Right atrium auricular region (tissue), 2 donors: Measurements from ENCODE around the gene MTA3. TPM values are rescaled to one million over a fixed set of nuclear protein-coding genes. Genes with fewer than 3 reads are reported as not detected.

ENCODE experiments used
- DNase-seq: peaks from one replicate; pipeline ENCODE4 v3.0.0-alpha.2; 2019; ENCODE audit warnings: low spot score
- H3K27ac ChIP-seq, 2 donors: fragments of 200-600 bp; sonication (generic); 1 replicate in 1 of 2; 2 replicates in 1 of 2; pipeline ENCODE4 v1.5.1; 2016 to 2019
- H3K27me3 ChIP-seq, 2 donors: fragments of 200-600 bp; sonication (generic); one replicate each; pipeline versions ENCODE4 v1.5.1 to v1.6.0; 2017 to 2019
- H3K36me3 ChIP-seq: fragments of 200-600 bp; sonication (generic); one replicate; pipeline ENCODE4 v1.5.1; 2016
- H3K4me1 ChIP-seq, 2 donors: fragments of 200-600 bp; sonication (generic); one replicate each; pipeline versions ENCODE4 v1.5.1 to v1.6.0; 2017 to 2019
- H3K4me3 ChIP-seq, 2 donors: fragments of 200-600 bp; sonication (generic); 1 replicate in 1 of 2; 2 replicates in 1 of 2; pipeline ENCODE4 v1.5.1; 2017 to 2019; ENCODE audit warnings: mild to moderate bottlenecking in 1 of 2, moderate library complexity in 1 of 2
- H3K9me3 ChIP-seq, 2 donors: fragments of 200-600 bp; sonication (generic); one replicate each; pipeline ENCODE4 v1.5.1; 2019
- total RNA-seq, 2 donors: library from RNA; depleted of rRNA; stranded (reverse); fragments of >200 nt; gene quantifications; one replicate each; pipeline ENCODE4 v1.1.0, GENCODE V29; 2016
- TF ChIP-seq, protein P1 (sequence below), 2 donors: fragments of 200-600 bp; sonication (generic); IDR thresholded peaks; one replicate each; pipeline ENCODE4 v1.5.1; 2019; ENCODE audit warnings: antibody characterized with exemption in 2 of 2

Gene MTA3
- total RNA-seq, 2 donors from 2014 or later = 12.9 to 18.5 TPM

GRCh38 chr2:42708179-42708578 lies 139.7 kb downstream of the MTA3 start:
- Histone ChIP-seq H3K4me3 (no peak overlapping the region), H3K27ac (no peak overlapping the region), H3K27me3 (no peaks in the 10 kb centered on the region), H3K9me3 (no peaks in the 10 kb centered on the region), H3K36me3 (peaks cover 10% of the 10 kb centered on the region), H3K4me1 (no peaks in the 10 kb centered on the region)
- TF ChIP-seq, protein P1, sequence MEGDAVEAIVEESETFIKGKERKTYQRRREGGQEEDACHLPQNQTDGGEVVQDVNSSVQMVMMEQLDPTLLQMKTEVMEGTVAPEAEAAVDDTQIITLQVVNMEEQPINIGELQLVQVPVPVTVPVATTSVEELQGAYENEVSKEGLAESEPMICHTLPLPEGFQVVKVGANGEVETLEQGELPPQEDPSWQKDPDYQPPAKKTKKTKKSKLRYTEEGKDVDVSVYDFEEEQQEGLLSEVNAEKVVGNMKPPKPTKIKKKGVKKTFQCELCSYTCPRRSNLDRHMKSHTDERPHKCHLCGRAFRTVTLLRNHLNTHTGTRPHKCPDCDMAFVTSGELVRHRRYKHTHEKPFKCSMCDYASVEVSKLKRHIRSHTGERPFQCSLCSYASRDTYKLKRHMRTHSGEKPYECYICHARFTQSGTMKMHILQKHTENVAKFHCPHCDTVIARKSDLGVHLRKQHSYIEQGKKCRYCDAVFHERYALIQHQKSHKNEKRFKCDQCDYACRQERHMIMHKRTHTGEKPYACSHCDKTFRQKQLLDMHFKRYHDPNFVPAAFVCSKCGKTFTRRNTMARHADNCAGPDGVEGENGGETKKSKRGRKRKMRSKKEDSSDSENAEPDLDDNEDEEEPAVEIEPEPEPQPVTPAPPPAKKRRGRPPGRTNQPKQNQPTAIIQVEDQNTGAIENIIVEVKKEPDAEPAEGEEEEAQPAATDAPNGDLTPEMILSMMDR (IDR thresholded peaks at IDR 0.05) = no peak
- DNase-seq = no peak

DNA sequence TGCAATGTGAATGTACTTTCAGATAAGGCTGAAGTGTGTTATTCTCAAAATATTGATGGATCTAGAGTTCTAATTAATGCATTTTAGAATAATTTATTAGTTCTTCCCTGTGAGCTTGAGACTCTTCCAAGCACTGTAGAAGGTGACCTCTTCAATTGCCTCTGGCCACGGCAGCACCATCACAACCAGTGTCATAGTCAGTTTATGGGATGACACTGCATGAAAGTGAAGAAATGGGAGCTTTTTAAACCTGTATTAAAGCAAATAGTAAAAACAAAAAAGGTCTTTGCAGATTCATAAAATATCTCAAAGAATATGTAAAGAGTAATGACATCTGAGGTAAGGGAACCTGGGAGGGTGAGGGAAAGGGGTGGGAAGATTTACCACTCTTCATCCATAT lies 143.5 kb downstream of the MTA3 start:
- no peak overlapping the region for H3K4me3 ChIP-seq
- no peak overlapping the region for H3K27ac ChIP-seq
- peaks cover 10% of the 10 kb centered on the region for H3K36me3 ChIP-seq
- no peaks in the 10 kb centered on the region for H3K4me1 ChIP-seq
- H3K9me3 ChIP-seq = no peaks in the 10 kb centered on the region
- TF ChIP-seq, protein P1 (IDR thresholded peaks at IDR 0.05) = no peak
- DNase-seq = no peak
- no peaks in the 10 kb centered on the region for H3K27me3 ChIP-seq

DNA sequence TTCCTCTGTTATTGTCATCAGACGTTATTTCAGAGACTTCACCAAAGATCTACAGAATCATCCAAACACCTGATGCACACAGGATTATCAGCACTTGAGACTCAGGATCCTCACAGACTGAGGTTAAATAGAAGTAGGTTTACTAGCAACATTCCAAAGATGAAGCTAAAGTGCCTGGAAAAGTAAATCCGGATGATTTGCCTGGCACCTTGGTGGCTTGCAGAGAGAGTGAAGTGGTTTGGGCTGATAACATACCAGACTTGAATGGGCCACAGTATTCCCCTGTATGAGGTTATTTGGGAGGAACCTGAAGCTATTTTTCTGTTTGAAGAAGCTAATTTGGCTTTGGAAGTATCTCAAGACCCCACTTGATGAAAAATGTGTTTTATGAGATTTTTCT lies 144.5 kb downstream of the MTA3 start:
- no peak overlapping the region for H3K27ac ChIP-seq
- H3K9me3 ChIP-seq = no peaks in the 10 kb centered on the region
- no peaks in the 10 kb centered on the region for H3K27me3 ChIP-seq
- peaks cover 10% of the 10 kb centered on the region for H3K36me3 ChIP-seq
- TF ChIP-seq, protein P1 (IDR thresholded peaks at IDR 0.05) = no peak
- H3K4me3 ChIP-seq = no peak overlapping the region
- H3K4me1 ChIP-seq = no peaks in the 10 kb centered on the region
- DNase-seq = no peak

- TF ChIP-seq, protein P1 (IDR thresholded peaks at IDR 0.05) = no peak
- Histone ChIP-seq H3K4me3 (no peak overlapping the region), H3K27ac (no peak overlapping the region), H3K27me3 (no peaks in the 10 kb centered on the region), H3K9me3 (no peaks in the 10 kb centered on the region), H3K36me3 (peaks cover 4% of the 10 kb centered on the region), H3K4me1 (no peaks in the 10 kb centered on the region)
- DNase-seq = no peak
Measured at GRCh38 chr2:42713920-42714319, 145.5 kb downstream of the MTA3 start.

DNA sequence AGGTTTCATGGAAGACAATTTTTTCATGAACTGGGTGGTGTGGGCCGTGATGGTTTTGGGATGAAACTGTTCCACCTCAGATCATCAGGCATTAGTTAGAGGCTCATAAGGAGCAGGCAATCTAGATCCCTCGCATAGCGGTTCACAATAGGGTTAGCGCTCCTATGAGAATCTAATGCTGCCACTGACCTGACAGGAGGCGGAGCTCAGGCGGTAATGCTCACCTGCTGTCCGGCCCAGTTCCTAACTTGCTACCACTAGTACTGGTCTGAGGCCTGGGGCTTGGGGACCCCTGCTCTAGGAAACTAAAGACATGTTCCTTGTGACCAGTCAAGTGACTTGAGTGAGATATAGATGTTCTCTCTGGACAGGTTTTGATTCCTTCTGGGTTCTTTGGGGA lies 146.3 kb downstream of the MTA3 start:
- no peak for DNase-seq
- Histone ChIP-seq H3K4me1 (no peaks in the 10 kb centered on the region), H3K9me3 (no peaks in the 10 kb centered on the region), H3K36me3 (no peaks in the 10 kb centered on the region), H3K27me3 (no peaks in the 10 kb centered on the region), H3K4me3 (no peak overlapping the region), H3K27ac (no peak overlapping the region)
- TF ChIP-seq, protein P1 (IDR thresholded peaks at IDR 0.05) = no peak

DNA sequence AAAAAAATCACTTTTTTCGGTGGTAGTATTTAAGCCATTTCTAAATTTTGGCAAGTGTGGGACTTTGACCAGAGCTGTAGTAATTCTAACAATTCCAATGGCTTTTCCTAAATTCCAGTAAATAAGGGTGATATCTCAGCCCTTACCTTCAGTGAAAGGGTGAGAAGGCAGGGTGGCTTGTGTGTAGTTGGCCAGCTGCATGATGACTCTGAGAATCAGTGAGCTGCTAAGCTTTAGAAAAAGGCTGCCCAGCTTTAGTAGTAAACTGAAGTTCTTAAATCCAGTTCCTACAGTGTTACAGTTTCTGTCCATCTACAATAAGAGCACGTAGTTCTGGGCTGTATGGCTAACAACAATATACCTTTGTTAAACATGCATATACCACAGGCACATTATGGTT lies 153.5 kb downstream of the MTA3 start:
- no peak for DNase-seq
- TF ChIP-seq, protein P1 (IDR thresholded peaks at IDR 0.05) = no peak
- peaks cover 0 to 11% of the 10 kb centered on the region in 2 donors for H3K4me1 ChIP-seq
- H3K4me3 ChIP-seq = no peak overlapping the region
- H3K27me3 ChIP-seq = no peaks in the 10 kb centered on the region
- no peak overlapping the region for H3K27ac ChIP-seq
- H3K9me3 ChIP-seq = no peaks in the 10 kb centered on the region
- no peaks in the 10 kb centered on the region for H3K36me3 ChIP-seq
